WI38 (cell line): Measurements from ENCODE around the gene SEC23IP.

Source experiments
- H3K4me3 ChIP-seq: 2 replicates; pipeline ENCODE4 v1.5.1; 2011; ENCODE audit warnings: low read depth, mild to moderate bottlenecking, control low read depth, low read length
- TF ChIP-seq, protein P1 (sequence below): IDR thresholded peaks from 2 replicates; pipeline ENCODE4 v1.5.1; 2012; ENCODE audit warnings: low read depth, mild to moderate bottlenecking, control low read depth, low read length

Gene SEC23IP

DNA sequence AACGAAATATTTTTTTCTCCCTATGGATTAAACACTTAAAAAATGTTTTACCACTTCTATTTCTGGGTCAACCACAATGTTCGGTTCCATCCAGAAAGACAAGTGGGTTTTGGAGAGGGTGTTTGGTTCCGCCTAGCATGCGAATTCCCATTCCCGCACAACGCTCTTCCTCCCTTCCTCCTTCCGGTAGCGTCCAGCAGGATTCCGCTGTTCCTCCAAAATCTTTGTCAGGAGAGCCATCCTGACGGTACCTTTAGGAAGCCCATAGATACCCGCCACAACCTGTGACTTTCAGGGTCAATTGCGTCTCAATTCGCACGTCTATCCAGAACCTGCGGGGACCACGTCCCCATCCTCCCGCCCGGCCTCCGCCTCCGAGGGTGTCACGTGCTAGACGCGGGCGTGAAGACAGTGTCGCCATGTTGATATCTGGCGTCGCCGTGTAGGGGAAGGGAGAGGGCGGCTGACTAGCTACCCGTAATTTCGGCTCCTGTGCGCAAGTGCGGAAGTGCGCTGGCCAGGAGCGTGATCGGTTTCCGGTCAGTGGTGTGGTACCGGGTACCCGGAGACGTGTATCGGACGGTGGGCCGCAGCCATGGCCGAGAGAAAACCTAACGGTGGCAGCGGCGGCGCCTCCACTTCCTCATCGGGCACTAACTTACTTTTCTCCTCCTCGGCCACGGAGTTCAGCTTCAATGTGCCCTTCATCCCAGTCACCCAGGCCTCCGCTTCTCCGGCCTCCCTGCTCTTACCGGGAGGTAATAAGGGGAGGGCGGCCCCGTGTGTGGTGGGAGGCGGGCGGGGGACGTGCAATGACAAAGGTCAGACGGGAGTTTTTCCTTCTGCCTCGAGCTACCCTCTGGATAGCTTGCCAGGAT lies at the start of gene SEC23IP:
Gene SEC23IP (plus strand): TSS at position 543 of the 878 bp plus-strand sequence. CDS start 53 bp downstream, at position 596.
- H3K4me3 ChIP-seq, result peak within 1 kb of the TSS; percentile 93
- TF ChIP-seq, protein P1, sequence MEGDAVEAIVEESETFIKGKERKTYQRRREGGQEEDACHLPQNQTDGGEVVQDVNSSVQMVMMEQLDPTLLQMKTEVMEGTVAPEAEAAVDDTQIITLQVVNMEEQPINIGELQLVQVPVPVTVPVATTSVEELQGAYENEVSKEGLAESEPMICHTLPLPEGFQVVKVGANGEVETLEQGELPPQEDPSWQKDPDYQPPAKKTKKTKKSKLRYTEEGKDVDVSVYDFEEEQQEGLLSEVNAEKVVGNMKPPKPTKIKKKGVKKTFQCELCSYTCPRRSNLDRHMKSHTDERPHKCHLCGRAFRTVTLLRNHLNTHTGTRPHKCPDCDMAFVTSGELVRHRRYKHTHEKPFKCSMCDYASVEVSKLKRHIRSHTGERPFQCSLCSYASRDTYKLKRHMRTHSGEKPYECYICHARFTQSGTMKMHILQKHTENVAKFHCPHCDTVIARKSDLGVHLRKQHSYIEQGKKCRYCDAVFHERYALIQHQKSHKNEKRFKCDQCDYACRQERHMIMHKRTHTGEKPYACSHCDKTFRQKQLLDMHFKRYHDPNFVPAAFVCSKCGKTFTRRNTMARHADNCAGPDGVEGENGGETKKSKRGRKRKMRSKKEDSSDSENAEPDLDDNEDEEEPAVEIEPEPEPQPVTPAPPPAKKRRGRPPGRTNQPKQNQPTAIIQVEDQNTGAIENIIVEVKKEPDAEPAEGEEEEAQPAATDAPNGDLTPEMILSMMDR, result no peak

DNA sequence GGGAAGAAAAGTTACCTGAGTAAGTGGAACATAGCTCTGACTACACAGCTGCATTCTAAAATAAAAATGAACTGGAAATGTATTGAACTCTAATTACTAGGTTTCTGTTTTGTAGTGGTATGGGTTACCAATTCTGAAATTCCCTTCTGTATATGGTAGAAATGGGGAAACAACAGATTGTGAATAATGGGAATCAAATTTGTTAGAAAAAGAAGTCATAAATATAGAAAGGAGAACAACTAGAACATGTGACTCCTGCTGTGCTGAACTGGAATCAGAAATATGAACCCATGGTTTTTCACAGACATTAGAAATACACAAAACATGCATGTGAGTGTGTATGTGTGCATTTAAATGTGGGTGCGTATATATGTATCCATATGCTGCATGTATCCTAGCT lies 46.9 kb upstream of the SEC23IP start:
- TF ChIP-seq, protein P1, result no peak
- H3K4me3 ChIP-seq, result no peak overlapping the region

DNA sequence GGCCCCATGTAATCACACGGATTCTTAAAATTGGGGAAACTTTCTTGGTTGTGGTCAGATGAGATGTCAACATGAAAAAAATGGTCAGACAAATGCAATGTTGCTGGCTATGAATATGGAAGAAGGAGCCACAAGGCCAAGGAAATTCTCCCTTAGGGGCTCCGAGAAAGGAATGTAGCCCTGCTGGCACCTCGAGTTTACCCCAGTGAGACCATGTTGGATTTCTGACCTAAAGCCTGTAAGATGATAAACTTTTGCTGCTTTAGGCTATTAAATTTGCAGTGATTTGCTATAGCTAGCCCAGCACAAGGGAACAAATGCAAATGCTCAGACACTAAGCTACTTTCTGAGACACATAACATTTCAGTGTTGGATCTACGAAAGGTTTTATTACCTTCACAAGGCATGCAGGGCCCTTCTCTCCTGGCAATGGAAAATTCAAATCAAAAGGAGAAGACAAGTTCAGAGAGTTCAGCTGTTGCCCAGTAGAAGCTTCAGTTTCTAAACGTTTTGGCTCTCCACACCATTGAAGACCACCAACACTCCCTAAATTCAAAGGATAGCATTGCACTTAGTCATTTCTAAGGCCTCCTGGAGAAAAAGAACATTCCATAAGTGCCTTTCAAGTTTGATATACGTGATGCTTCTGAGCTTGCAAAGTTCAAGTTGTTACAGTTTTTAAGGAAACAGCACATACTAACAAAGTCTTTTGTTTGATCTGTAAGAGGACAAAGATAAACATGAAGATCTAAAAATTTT lies 43.3 kb upstream of the SEC23IP start:
- TF ChIP-seq, protein P1, result no peak
- no peak overlapping the region for H3K4me3 ChIP-seq

DNA sequence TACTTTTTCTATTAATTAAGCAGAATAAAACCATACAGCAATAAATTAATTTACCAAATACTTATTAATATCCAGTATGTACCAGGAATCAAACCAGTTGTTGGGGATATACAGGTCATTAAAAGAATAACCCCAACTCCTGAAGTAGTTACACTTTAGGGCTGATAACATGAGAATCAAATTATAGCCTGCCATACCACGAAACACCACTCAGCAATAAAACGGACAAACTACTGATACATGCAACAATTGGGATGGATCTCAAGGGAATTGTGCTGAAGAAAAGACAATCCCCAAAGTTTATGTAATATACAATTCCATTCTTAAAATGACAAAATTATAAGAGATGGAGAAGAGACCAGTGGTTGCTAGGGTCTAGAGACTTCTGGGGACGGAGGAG lies 42.6 kb upstream of the SEC23IP start:
- H3K4me3 ChIP-seq, result no peak overlapping the region
- TF ChIP-seq, protein P1, result no peak

DNA sequence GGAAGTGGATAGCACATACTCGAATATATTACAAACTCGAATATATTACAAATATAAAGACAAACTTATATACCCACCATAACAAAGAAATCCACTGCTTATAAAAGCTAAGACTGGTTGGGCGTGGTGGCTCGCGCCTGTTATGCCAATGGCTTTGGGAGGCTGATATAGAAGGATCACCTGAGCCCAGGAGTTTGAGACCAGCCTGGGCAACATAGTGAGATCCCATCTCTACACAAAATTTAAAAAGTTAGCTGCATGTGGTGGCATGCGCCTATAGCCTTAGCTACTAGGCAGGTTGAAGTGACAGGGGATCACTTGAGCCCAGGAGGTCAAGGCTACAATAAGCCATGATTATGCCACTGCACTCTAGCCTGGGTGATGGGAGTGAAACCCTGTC lies 40.3 kb upstream of the SEC23IP start:
- no peak overlapping the region for H3K4me3 ChIP-seq
- TF ChIP-seq, protein P1, result no peak

DNA sequence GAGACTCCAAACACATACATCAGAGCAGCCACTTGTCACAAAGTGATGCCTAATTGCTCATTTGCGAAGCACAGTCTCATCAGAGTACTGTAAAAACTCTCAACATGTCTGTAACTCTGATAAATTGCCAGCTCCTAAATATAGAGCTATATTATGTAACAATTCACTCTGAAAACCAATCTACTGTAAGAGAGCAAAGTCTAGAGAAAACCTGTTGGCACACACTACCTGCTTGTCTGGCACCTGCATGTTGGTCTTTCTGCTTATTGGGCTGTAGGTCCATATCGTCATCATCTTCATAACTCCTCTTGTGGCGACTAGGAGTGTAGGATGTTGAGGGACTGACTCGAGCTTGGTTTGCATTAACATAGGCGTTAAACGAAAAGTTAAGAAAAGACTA lies 39.7 kb upstream of the SEC23IP start:
- no peak overlapping the region for H3K4me3 ChIP-seq
- TF ChIP-seq, protein P1, result no peak

DNA sequence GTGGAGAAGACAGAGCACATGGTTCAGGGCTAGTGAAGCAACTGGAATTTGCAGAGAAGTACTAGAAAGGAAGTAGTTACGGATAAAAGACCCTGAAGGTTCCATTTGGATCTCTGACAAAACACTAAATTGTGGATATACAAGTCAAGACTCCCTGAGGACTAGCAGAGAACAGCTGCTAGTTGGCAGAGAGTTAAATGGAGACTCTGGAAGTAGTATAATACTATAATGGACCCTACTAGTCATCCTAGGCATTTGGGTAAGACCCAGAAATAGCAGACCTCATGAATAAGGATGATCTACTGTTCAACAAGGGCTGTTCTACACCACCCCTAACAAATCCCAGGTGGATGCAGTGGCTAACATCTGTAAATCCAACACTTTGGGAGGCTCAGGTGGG lies 39.0 kb upstream of the SEC23IP start:
- no peak overlapping the region for H3K4me3 ChIP-seq
- TF ChIP-seq, protein P1, result no peak
